Urinary bladder (tissue), 4 donors: ENCODE data around the gene PLEKHG3. TPM values are rescaled to one million over a fixed set of nuclear protein-coding genes. Genes with fewer than 3 reads are reported as not detected.

ENCODE experiments used
- DNase-seq: peaks from one replicate; pipeline ENCODE4 v3.0.0-alpha.2; 2015; ENCODE audit errors: extremely low spot score
- H3K27ac ChIP-seq: one replicate; pipeline ENCODE4 v1.5.1; 2013; ENCODE audit warnings: low read depth, mild to moderate bottlenecking, moderate library complexity
- H3K36me3 ChIP-seq: one replicate; pipeline ENCODE4 v1.6.1; 2013; ENCODE audit warnings: mild to moderate bottlenecking, moderate library complexity; ENCODE audit not compliant: insufficient read depth
- H3K4me1 ChIP-seq: one replicate; pipeline ENCODE4 v1.6.1; 2013; ENCODE audit warnings: mild to moderate bottlenecking, moderate library complexity; ENCODE audit not compliant: insufficient read depth
- H3K4me3 ChIP-seq: one replicate; pipeline ENCODE4 v1.5.1; 2013; ENCODE audit warnings: low read depth, low read length
- WGBS: extraction: QIAGEN DNeasy Blood & Tissue Kit; methylation state at CpG from one replicate; pipeline ENCODE4 v1.1.7; 2013; 5-methylcytosine and 5-hydroxymethylcytosine counted together
- polyA plus RNA-seq: library from polyadenylated mRNA; stranded (reverse); fragments of 200-250 nt; gene quantifications from one replicate; pipeline ENCODE4 v1.2.3, GENCODE V29; 2013
- total RNA-seq: library from RNA; depleted of rRNA; stranded (reverse); fragments of >200 nt; gene quantifications from one replicate; pipeline ENCODE4 v1.2.3, GENCODE V29; 2014
- donor health status: healthy with polysubstance abuse.
- donor health status: healthy.

The PLEKHG3 gene
- total and polyA plus RNA-seq, 2 donors = 30.6 to 74.5 TPM

DNA sequence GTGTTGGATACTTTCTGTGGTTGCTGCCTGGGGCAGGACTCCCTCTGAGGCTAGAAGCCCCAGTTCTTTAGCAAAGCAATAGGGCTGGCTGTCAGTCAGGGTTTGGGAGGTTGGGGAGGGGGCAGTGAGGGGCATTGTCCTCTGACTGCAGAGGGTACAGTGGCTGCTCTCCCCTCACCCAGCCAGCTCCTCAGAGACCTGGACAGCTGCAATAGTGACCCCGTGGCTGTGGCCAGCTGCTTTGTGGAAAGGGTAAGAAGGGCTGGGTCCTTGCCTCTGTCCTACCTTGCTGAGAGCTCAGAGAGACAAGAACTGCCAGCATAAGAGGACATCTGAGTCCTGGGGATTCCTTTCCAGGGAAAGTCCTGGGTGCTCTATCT, 25.8 kb downstream of the PLEKHG3 start:
- Histone ChIP-seq H3K27ac (no peak overlapping the region), H3K4me1 (no peaks in the 10 kb centered on the region), H3K4me3 (no peak overlapping the region), H3K36me3 (peaks cover 3% of the 10 kb centered on the region)
- 80% methylated on average over 1 of the region's 1 CpG for WGBS
- DNase-seq = no peak

DNA sequence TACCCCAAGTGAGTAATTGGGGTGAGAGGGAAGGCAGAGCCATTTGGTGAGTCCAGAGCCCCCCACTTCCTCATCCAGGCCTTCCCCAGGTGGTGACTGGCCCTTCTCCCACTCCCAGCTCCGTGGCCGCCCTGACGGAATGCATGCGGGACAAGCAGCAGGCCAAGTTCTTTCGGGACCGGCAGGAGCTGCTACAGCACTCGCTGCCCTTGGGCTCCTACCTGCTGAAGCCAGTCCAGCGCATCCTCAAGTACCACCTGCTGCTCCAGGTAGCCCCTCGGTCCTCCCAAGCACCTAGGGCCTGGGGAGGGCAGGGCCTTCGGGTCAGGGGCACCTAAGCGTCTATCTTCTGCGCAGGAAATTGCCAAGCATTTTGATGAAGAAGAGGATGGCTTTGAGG, 26.5 kb downstream of the PLEKHG3 start:
- DNase-seq = no peak
- H3K27ac ChIP-seq = no peak overlapping the region
- no peak overlapping the region for H3K4me3 ChIP-seq
- H3K36me3 ChIP-seq = peaks cover 3% of the 10 kb centered on the region
- 93% methylated on average over 12 of the region's 12 CpGs for WGBS
- no peaks in the 10 kb centered on the region for H3K4me1 ChIP-seq

DNA sequence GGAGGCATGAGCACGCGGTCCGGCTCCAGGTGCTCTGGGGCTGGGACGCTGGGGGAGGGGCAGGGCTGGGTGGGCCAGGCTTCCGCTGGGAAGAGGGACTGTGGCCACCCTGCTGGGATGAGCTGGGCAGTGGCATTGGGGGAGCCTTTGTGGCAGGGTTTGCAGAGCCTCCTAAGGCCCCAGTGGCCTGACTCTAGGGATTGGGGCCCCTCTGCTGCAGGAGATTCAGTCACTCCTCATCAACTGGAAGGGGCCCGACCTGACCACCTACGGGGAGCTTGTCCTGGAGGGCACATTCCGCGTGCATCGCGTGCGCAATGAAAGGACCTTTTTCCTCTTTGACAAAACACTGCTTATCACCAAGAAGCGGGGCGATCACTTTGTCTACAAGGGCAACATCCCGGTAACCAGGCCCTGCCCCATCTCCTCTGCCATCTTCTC, 26.9 kb downstream of the PLEKHG3 start:
- 94% methylated on average over 15 of the region's 15 CpGs for WGBS
- peaks cover 3% of the 10 kb centered on the region for H3K36me3 ChIP-seq

DNA sequence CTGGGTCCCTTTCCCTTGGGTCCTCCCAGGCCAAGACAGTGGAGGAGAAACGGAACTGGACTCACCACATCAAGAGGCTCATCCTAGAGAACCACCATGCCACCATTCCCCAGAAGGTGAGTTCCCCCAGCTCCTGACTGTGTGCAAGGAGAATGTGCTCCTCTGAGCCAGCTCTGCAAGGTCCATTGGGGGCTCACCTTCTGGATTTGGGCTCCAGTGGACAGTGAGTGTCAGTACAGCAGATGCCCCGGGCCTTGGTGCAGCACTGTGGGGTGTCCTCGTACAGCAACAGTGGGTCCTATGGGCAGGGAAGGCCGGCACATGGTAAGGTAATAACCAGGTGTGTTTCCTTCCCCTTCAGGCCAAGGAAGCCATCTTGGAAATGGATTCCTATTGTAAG, 27.8 kb downstream of the PLEKHG3 start:
- WGBS = 95% methylated on average over 4 of the region's 4 CpGs
- no peak overlapping the region for H3K4me3 ChIP-seq
- peaks cover 3% of the 10 kb centered on the region for H3K36me3 ChIP-seq
- DNase-seq = no peak
- H3K27ac ChIP-seq = no peak overlapping the region
- H3K4me1 ChIP-seq = no peaks in the 10 kb centered on the region

More for the DNA sequence above, 26.9 kb downstream of the PLEKHG3 start:
- no peak for DNase-seq
- no peaks in the 10 kb centered on the region for H3K4me1 ChIP-seq
- H3K4me3 ChIP-seq = no peak overlapping the region
- H3K27ac ChIP-seq = no peak overlapping the region

GRCh38 chr14:64732536-64733120, 28.4 kb downstream of the PLEKHG3 start:
- 91% methylated on average over 14 of the region's 14 CpGs for WGBS
- Histone ChIP-seq H3K4me1 (no peaks in the 10 kb centered on the region), H3K36me3 (peaks cover 3% of the 10 kb centered on the region), H3K4me3 (no peak overlapping the region), H3K27ac (no peak overlapping the region)
- DNase-seq = no peak

GRCh38 chr14:64733321-64733720, 29.1 kb downstream of the PLEKHG3 start:
- Histone ChIP-seq H3K36me3 (peaks cover 3% of the 10 kb centered on the region), H3K4me1 (no peaks in the 10 kb centered on the region), H3K27ac (no peak overlapping the region), H3K4me3 (no peak overlapping the region)
- no peak for DNase-seq
- 86% methylated on average over 11 of the region's 11 CpGs for WGBS

GRCh38 chr14:64733899-64734298, 29.7 kb downstream of the PLEKHG3 start:
- Histone ChIP-seq H3K36me3 (peaks cover 3% of the 10 kb centered on the region), H3K4me1 (no peaks in the 10 kb centered on the region), H3K27ac (no peak overlapping the region), H3K4me3 (no peak overlapping the region)
- DNase-seq = no peak
- WGBS = 55% methylated on average over 1 of the region's 1 CpG

GRCh38 chr14:64734990-64735389, 30.8 kb downstream of the PLEKHG3 start:
- DNase-seq = no peak
- 48% methylated on average over 6 of the region's 6 CpGs for WGBS
- peaks cover 3% of the 10 kb centered on the region for H3K36me3 ChIP-seq
- H3K27ac ChIP-seq = no peak overlapping the region
- no peak overlapping the region for H3K4me3 ChIP-seq
- no peaks in the 10 kb centered on the region for H3K4me1 ChIP-seq

GRCh38 chr14:64736271-64737169, 32.3 kb downstream of the PLEKHG3 start:
- Histone ChIP-seq H3K27ac (no peak overlapping the region), H3K36me3 (peaks cover 3% of the 10 kb centered on the region), H3K4me3 (no peak overlapping the region), H3K4me1 (no peaks in the 10 kb centered on the region)
- no peak for DNase-seq
- WGBS = 81% methylated on average over 28 of the region's 28 CpGs

GRCh38 chr14:64737391-64738280, 33.4 kb downstream of the PLEKHG3 start:
- 88% methylated on average over 17 of the region's 17 CpGs for WGBS
- H3K36me3 ChIP-seq = peaks cover 3% of the 10 kb centered on the region
- DNase-seq = no peak
- no peaks in the 10 kb centered on the region for H3K4me1 ChIP-seq
- no peak overlapping the region for H3K4me3 ChIP-seq
- no peak overlapping the region for H3K27ac ChIP-seq

- WGBS = 85% methylated on average over 9 of the region's 9 CpGs
- Histone ChIP-seq H3K4me3 (no peak overlapping the region), H3K36me3 (peaks cover 3% of the 10 kb centered on the region), H3K27ac (no peak overlapping the region), H3K4me1 (no peaks in the 10 kb centered on the region)
- DNase-seq = no peak
Measured at GRCh38 chr14:64738281-64738804, 34.1 kb downstream of the PLEKHG3 start.

DNA sequence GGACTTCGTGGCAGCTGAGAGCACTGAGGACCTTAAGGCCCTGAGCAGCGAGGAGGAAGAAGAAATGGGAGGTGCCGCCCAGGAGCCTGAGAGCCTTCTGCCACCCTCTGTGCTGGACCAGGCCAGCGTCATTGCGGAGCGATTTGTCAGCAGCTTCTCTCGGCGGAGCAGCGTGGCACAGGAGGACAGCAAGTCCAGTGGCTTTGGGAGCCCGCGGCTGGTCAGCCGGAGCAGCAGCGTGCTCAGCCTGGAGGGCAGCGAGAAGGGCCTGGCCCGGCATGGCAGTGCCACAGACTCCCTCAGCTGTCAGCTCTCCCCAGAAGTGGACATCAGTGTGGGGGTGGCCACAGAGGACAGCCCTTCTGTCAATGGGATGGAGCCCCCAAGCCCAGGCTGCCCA, 37.0 kb downstream of the PLEKHG3 start:
- Histone ChIP-seq H3K4me3 (no peak overlapping the region), H3K36me3 (peaks cover 3% of the 10 kb centered on the region), H3K27ac (no peak overlapping the region), H3K4me1 (no peaks in the 10 kb centered on the region)
- no peak for DNase-seq
- WGBS = 95% methylated on average over 15 of the region's 15 CpGs

DNA sequence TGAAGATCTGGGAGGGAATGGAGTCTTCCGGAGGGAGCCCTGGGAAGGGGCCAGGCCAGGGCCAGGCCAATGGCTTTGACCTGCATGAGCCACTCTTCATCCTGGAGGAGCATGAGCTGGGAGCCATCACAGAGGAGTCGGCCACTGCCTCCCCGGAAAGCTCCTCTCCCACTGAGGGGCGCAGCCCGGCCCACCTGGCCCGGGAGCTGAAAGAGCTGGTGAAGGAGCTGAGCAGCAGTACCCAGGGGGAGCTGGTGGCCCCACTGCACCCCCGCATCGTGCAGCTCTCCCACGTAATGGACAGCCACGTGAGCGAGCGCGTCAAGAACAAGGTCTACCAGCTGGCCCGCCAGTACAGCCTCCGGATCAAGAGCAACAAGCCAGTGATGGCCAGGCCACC, 37.7 kb downstream of the PLEKHG3 start:
- no peak for DNase-seq
- no peak overlapping the region for H3K4me3 ChIP-seq
- no peak overlapping the region for H3K27ac ChIP-seq
- peaks cover 3% of the 10 kb centered on the region for H3K36me3 ChIP-seq
- H3K4me1 ChIP-seq = no peaks in the 10 kb centered on the region
- 95% methylated on average over 15 of the region's 15 CpGs for WGBS
